AG04449 (cell line): Measurements from ENCODE around the gene PDE10A.

Experiments
- CTCF ChIA-PET: fragments of 350-600 bp; formaldehyde crosslinking; extraction: SDS; loops from one replicate; lab custom pipeline; 2021; ENCODE audit warnings: antibody characterized with exemption; lab: Yijun Ruan, JAX
- POLR2A ChIA-PET: fragments of 400-600, 350-600 bp; formaldehyde crosslinking; extraction: SDS; loops from one replicate; lab custom pipeline; 2020; ENCODE audit warnings: antibody characterized with exemption, inconsistent platforms; lab: Yijun Ruan, JAX
- DNase-seq: peaks from one replicate; pipeline ENCODE4 v3.0.0-alpha.2; 2010; ENCODE audit warnings: low read depth, low spot score
- H3K4me3 ChIP-seq: 2 replicates; pipeline ENCODE4 v1.5.1; 2011; ENCODE audit warnings: low read depth, mild to moderate bottlenecking, control low read depth, low read length
- CTCF ChIP-seq: IDR thresholded peaks from one replicate; pipeline ENCODE4 v1.5.1; 2011; ENCODE audit warnings: mild to moderate bottlenecking, moderate library complexity, low read length, control low read depth, inconsistent platforms; ENCODE audit not compliant: insufficient read depth; ENCODE audit errors: missing control alignments

Gene PDE10A

DNA sequence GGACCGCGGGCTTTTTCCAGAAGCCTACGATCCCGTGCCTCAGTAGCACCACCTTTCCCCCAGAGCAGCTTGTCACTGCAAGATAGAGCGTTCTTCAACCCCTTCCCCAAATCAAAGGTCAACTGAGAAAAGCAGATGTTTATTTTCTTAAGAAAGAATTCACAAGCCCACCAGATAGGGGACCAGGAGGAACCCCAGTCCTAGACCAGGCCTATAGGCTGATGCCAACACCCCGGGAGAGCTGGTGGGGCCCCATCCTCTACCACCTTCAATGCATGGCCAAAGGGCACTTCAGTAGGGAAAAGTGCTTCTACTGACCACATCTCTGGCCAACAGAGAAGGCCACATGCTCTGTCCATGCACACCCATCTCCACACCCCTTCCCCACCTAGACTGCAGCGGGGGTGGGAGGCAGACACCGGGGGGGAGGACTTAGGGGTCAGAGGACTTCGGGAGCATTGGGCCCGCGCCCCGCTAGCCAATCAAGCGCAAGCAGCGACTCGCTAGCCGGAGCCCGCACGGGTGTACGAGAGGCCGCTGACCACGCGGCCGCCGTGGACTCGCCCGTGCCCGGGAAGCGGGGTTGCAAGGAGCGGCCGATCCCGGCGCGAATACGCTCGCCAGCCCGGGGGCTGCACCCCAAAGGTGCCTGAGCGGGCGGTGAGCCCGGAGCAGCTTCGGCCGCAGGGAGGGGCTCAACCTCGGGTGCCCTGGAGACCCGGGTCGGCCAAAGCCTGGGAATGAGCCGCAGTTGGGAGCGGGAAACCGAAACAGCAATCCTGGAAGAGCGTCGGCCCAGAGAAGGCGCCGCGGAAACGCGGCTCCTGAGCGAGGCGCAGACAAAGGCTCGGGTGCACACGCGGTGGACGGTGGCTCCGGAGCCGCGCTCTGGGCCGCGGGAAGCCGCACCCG lies 2.8 kb downstream of the PDE10A start:
- ChIA-PET POLR2A (no interaction called here), CTCF (no interaction called here)
- no peak for DNase-seq
- TF ChIP-seq CTCF = no peak
- no peak overlapping the region for H3K4me3 ChIP-seq

GRCh38 chr6:165658395-165659058 lies 4.5 kb downstream of the PDE10A start:
- POLR2A ChIA-PET = no interaction called here

GRCh38 chr6:165657325-165657680 lies 5.7 kb downstream of the PDE10A start:
- no peak for DNase-seq
- no peak overlapping the region for H3K4me3 ChIP-seq
- ChIA-PET POLR2A (no interaction called here), CTCF (no interaction called here)
- TF ChIP-seq CTCF = no peak

More at GRCh38 chr6:165658395-165659058, 4.5 kb downstream of the PDE10A start:
- CTCF ChIA-PET = no interaction called here
- no peak for TF ChIP-seq CTCF
- H3K4me3 ChIP-seq = no peak overlapping the region
- no peak for DNase-seq

DNA sequence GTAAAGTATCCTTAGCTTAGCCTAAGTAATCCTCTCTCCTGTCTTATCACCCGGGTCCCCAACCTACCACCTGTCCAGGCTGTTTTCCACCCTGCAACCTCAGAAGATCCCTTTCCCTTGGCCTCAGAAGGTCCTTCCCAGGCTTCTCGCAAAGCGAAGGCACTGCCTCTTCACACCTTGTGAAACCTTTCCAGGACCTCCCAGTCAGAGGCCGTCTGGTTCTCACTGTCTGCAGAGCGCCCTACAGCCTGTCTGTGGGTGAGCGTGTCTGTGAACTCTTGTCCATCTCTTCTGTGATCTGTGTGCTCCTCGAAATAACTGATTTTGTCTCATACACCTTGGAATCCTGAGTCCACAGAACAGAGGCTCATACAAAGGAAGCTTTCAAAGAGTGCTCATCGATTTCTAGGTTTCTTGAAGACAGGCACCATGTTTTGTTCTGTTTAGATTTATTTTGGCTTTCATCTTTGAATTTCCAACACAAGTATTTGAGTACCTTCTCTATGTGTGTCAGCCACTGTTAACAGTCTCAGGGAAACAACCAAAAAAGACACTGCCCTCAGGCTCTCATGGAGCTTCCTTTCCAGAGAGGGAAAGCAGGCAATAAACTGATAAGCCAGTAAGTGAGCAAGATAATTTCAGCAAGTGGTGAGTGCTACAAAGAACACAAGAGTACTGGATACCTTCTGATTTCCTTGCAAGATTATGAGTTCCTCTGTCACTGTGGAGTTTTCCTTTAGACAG lies 6.3 kb downstream of the PDE10A start:
- TF ChIP-seq CTCF = no peak
- no peak for DNase-seq
- ChIA-PET CTCF (no interaction called here), POLR2A (no interaction called here)
- H3K4me3 ChIP-seq = no peak overlapping the region

GRCh38 chr6:165655191-165655590 lies 7.8 kb downstream of the PDE10A start:
- no peak overlapping the region for H3K4me3 ChIP-seq
- no peak for DNase-seq
- TF ChIP-seq CTCF = no peak
- CTCF ChIA-PET = no interaction called here
- POLR2A ChIA-PET = no interaction called here

DNA sequence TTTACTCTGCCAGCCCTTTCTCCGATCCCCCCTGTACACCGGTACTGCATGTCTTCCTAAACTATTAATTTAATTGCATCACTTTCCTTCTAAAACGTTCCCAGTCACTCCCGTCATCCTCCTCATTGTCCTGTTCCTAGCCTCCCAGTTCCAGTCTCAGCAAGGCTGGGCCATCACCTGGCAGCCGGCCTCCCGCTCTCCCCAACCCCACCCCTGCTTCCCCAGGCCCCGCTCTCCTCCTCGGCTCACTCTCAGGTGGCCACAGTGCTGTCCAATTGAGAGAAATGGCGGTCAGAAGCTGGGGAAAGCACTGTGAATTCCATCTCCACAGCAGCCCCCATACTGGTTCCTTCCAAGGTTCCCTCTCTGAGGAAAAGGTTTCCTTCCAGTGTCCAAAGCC lies 8.9 kb downstream of the PDE10A start:
- H3K4me3 ChIP-seq = no peak overlapping the region
- POLR2A ChIA-PET = no interaction called here
- no peak for DNase-seq
- CTCF ChIA-PET = no interaction called here
- TF ChIP-seq CTCF = no peak
